ENCODE results near the gene TAF4. TPM values are rescaled to one million over a fixed set of nuclear protein-coding genes. Genes with fewer than 3 reads are reported as not detected.

TAF4 gene
- total RNA-seq, 1 donor from 2014 or later, result 166 TPM

DNA sequence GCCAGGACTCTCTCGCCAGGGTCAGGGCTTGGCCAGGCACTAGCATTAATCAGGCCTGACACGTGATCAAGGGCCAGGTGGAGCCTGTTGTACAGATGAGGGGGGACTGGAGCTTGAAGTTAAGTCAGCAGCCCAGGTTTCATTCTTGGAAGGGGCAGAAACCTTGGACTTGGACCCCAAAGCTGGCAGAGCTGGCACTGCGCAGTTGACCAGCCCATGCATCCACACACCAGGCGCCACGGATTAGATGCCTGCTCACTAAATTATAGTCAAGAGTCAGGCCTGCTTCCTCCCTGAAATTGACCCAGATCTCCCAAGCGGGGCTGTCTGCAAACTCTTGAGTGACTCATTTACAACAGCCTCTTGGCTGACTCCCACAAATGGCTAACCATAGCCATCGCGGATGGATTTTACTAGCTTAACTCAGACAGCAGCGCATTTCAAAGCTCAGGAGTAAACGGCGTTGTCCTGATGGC is 4.1 kb upstream of the TAF4 start:
- Histone ChIP-seq H3K4me1 (peaks cover 0 to 8% of the 10 kb centered on the region in 2 donors), H3K36me3 (no peaks in the 10 kb centered on the region), H3K27ac (no peak overlapping the region), H3K27me3 (no peaks in the 10 kb centered on the region), H3K9me3 (peaks cover 0 to 6% of the 10 kb centered on the region in 2 donors), H3K4me3 (no peak overlapping the region)
- no peak for DNase-seq (ENCODE audit: low spot score in 2 of 2)
- intact Hi-C loops (cut with DNase I), result loop anchor here (5.0 to 10.0 kb wide), 6 partner anchors 57 to 858 kb away; partner anchors contain the start of genes CABLES2, DIDO1, MRGBP and OSBPL2
- TF ChIP-seq, protein P1, sequence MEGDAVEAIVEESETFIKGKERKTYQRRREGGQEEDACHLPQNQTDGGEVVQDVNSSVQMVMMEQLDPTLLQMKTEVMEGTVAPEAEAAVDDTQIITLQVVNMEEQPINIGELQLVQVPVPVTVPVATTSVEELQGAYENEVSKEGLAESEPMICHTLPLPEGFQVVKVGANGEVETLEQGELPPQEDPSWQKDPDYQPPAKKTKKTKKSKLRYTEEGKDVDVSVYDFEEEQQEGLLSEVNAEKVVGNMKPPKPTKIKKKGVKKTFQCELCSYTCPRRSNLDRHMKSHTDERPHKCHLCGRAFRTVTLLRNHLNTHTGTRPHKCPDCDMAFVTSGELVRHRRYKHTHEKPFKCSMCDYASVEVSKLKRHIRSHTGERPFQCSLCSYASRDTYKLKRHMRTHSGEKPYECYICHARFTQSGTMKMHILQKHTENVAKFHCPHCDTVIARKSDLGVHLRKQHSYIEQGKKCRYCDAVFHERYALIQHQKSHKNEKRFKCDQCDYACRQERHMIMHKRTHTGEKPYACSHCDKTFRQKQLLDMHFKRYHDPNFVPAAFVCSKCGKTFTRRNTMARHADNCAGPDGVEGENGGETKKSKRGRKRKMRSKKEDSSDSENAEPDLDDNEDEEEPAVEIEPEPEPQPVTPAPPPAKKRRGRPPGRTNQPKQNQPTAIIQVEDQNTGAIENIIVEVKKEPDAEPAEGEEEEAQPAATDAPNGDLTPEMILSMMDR (IDR thresholded peaks at IDR 0.05), result no peak

DNA sequence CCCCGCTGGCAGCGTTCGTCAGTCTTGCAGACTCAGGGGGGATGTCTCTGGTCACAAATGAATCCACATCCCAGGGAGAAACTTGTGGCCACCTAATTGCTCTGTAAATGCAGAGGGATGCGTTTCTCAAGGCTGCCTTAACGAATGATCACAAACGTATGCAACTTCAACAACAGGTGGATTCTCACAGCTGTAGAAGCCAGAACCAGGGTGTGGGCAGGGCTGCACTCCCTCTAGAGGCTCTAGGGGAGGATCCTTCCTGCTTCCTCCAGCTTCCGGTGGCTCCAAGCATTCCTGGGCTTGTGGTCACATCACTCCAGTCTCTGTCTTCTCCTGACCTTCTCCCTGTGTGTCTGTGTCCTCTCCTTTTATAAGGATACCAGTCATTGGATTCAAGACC is 3.3 kb upstream of the TAF4 start:
- peaks cover 0 to 3% of the 10 kb centered on the region in 2 donors for H3K9me3 ChIP-seq
- no peaks in the 10 kb centered on the region for H3K27me3 ChIP-seq
- no peak overlapping the region for H3K27ac ChIP-seq
- intact Hi-C loops (cut with DNase I), result loop anchor here (5.0 to 10.0 kb wide), 6 partner anchors 57 to 858 kb away; partner anchors contain the start of genes CABLES2, DIDO1, MRGBP and OSBPL2
- H3K4me3 ChIP-seq, result no peak overlapping the region
- no peak for DNase-seq (ENCODE audit: low spot score in 2 of 2)
- H3K36me3 ChIP-seq, result no peaks in the 10 kb centered on the region
- TF ChIP-seq, protein P1 (IDR thresholded peaks at IDR 0.05), result no peak
- H3K4me1 ChIP-seq, result peaks cover under 1 to 12% of the 10 kb centered on the region in 2 donors

DNA sequence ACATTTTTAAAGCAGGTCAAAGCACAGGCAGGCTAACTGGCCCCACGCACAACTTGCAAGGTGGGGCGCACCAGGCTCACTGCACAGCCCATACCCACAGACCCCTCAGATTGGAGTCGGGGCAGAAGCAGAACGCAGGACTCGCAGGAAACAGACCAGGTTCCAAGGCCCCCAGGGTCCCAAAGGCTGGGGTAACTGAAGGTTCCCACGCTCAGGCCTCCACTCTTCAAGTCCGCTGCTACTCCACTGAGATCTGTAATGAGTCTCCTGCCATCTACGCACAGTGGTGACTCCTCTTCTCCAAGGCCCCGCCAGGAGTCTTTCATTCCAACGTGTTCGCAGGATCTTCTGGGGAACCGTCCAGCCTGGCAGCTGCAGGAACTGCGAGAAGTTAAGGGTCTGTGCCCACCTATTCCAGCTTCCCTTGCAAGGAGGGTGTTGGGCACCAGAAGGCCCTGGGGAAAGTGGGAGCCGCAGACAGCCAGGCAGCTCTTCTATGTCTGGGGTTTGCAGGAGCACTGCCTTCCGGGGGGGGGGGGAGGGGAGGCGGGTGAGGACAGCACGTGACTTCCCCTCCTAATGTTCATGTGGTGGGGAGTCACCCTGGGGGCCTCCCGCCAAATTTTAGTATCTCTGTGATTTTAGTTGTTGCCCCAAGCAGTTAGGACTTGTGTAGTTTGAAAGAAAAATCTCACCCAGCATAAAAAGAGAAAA is 2.0 kb upstream of the TAF4 start:
- Histone ChIP-seq H3K4me3 (no peak overlapping the region), H3K27ac (peak overlapping the region in 1 of 2 donors; percentile 89)
- intact Hi-C loops (cut with DNase I), result loop anchor here (5.0 to 10.0 kb wide), 6 partner anchors 55 to 860 kb away; partner anchors contain the start of genes CABLES2, DIDO1, MRGBP and OSBPL2

DNA sequence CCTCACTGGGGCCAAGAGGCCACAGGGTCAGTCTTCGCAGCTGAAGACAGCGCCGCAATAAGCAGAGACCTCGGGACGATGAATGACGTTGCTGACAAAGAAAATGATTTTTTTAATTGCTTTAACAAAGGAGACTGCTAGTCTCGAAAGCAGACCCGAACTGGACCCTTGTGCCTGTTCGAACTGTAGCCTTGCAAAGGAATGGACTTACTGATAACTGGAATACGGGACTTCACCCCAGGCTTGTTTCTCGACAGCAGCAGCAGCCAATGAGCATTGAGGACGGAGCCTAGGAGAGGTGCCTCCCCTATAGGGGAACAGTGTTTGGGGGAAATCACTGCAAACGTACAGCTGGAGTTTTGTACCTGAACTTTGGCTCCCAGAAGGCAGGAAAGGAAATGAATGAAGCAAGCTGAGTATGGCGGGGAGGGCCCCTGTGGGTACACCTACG is 1.3 kb upstream of the TAF4 start:
- Histone ChIP-seq H3K36me3 (no peaks in the 10 kb centered on the region), H3K27me3 (no peaks in the 10 kb centered on the region), H3K4me1 (peaks cover 4 to 20% of the 10 kb centered on the region in 2 donors), H3K4me3 (peak overlapping the region; percentile 76 to 86), H3K9me3 (no peaks in the 10 kb centered on the region), H3K27ac (peak overlapping the region; percentile 89 to 93)
- TF ChIP-seq, protein P1 (IDR thresholded peaks at IDR 0.05), result no peak
- DNase-seq (ENCODE audit: low spot score in 2 of 2), result no peak
- intact Hi-C loops (cut with DNase I), result loop anchor here (1.0 to 10.0 kb wide), 7 partner anchors 53 to 860 kb away; partner anchors contain the start of genes CABLES2, DIDO1, MRGBP and OSBPL2

More for the DNA sequence above, 2.0 kb upstream of the TAF4 start:
- Histone ChIP-seq H3K4me1 (peaks cover 4 to 20% of the 10 kb centered on the region in 2 donors), H3K9me3 (no peaks in the 10 kb centered on the region), H3K27me3 (no peaks in the 10 kb centered on the region), H3K36me3 (no peaks in the 10 kb centered on the region)
- no peak for DNase-seq (ENCODE audit: low spot score in 2 of 2)
- TF ChIP-seq, protein P1 (IDR thresholded peaks at IDR 0.05), result no peak

DNA sequence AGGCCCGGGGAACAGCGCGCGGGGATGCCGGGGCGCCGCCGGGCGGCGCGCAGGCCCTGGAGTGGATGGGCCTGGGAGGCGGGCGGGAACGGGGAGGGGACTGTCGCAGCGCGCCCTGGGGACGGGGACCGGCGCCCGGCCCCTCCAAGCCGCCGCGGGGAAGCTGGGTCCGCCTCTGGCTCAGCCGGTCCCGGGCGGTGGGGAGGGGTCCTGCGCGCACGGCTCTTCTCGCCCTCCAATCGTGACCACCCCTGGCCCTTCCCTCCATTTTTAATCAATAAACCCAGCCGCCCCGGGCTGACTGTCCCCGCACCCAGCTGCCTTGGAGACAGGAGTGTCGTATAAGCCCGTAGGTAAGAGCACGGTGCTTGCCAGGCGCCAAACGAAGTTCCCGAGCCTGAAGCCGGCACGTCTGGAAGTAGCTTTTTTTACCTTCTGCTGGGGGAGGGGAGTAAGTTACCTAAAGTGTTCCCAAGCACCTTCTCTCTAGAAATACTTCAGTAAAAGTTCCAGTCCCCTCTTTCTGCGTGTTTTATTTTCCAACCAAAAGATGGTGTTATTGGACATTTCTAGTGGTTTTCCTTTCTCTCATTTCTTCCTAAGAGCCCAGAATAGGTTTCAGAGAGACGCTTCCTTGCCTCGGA is 780 bp upstream of the TAF4 start:
- H3K4me1 ChIP-seq, result peaks cover 4 to 20% of the 10 kb centered on the region in 2 donors
- H3K36me3 ChIP-seq, result no peaks in the 10 kb centered on the region
- intact Hi-C loops (cut with DNase I), result loop anchor here (1.0 to 10.0 kb wide), 7 partner anchors 54 to 861 kb away; partner anchors contain the start of genes CABLES2, DIDO1, MRGBP and OSBPL2
- H3K4me3 ChIP-seq, result peak overlapping the region; percentile 76 to 86
- no peaks in the 10 kb centered on the region for H3K27me3 ChIP-seq
- TF ChIP-seq, protein P1 (IDR thresholded peaks at IDR 0.05), result no peak
- DNase-seq (ENCODE audit: low spot score in 2 of 2), result no peak
- H3K9me3 ChIP-seq, result no peaks in the 10 kb centered on the region
- H3K27ac ChIP-seq, result peak overlapping the region; percentile 89 to 93

Data from ascending aorta (tissue), 2 donors.